Measurements from ENCODE around the gene ZDHHC5.
"Not testable (repeated sequence)": the region's sequence is repeated elsewhere in the genome, so short reads cannot be mapped to it uniquely, and the experiment has no call there.

Gene ZDHHC5

DNA sequence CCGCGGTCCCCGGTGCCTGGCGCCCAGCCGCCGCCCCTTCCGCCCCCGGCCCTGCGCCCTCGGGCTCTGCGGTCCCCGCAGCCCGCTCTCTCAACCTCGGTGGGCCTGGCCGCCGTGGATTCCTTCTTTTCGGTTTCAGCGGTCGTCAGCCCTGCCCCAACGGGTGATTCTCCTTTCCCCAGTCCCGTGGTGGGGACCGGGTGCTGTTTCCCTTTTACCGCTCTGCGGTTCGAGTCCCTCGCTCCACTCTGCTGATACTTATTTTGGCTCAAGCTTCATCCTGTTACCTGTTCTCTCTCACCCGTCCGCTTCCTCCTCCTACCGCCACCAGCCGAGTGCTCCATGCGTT, 494 bp downstream of the ZDHHC5 start:
- CTCF ChIA-PET: interaction anchor here (0.6 kb wide), 1 partner anchor 171 kb away, joined by 3 read pairs; no protein-coding TSS in a partner anchor
- TF ChIP-seq BHLHE40 (IDR thresholded peaks at IDR 0.05; ENCODE audit: borderline replicate concordance) (no peak), TARDBP (IDR thresholded peaks at IDR 0.05) (no peak), ARNT (IDR thresholded peaks at IDR 0.05) (no peak), ZNF384 (IDR thresholded peaks at IDR 0.05) (no peak), HDGF (IDR thresholded peaks at IDR 0.05; ENCODE audit: borderline replicate concordance) (no peak)
- DNase-seq (ENCODE audit: extremely low spot score): no peak
- POLR2A ChIA-PET: no interaction called here

DNA sequence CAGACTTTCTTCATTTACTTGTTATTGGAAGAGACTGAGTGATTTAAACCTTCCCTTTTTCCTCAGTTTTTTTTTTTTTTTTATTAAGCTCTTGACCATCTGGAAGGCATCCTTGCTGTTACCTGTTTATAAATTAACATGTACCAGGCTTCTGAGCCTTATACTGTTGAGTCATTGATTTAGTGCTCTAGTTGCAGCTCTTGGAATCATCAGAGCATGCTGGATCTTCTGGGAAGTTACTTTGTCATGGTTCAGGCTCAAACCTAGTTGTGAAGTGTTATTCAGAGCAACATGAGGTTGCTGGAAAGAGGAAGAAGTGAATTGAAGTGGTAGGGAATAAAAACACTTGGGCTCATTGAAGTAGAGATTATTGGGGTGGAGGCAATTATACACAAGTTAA, 6.3 kb downstream of the ZDHHC5 start:
- ChIA-PET POLR2A (no interaction called here), CTCF (no interaction called here)
- TF ChIP-seq FOXK2 (IDR thresholded peaks at IDR 0.05): no peak
- TF ChIP-seq SP1 (IDR thresholded peaks at IDR 0.05): no peak
- no peak for TF ChIP-seq FOXA1 (IDR thresholded peaks at IDR 0.05)
- TF ChIP-seq ARNT (IDR thresholded peaks at IDR 0.05): no peak
- TF ChIP-seq ELF4 (IDR thresholded peaks at IDR 0.05): no peak
- TF ChIP-seq L3MBTL2 (conservative IDR thresholded peaks at IDR 0.05): no peak
- DNase-seq (ENCODE audit: extremely low spot score): no peak

DNA sequence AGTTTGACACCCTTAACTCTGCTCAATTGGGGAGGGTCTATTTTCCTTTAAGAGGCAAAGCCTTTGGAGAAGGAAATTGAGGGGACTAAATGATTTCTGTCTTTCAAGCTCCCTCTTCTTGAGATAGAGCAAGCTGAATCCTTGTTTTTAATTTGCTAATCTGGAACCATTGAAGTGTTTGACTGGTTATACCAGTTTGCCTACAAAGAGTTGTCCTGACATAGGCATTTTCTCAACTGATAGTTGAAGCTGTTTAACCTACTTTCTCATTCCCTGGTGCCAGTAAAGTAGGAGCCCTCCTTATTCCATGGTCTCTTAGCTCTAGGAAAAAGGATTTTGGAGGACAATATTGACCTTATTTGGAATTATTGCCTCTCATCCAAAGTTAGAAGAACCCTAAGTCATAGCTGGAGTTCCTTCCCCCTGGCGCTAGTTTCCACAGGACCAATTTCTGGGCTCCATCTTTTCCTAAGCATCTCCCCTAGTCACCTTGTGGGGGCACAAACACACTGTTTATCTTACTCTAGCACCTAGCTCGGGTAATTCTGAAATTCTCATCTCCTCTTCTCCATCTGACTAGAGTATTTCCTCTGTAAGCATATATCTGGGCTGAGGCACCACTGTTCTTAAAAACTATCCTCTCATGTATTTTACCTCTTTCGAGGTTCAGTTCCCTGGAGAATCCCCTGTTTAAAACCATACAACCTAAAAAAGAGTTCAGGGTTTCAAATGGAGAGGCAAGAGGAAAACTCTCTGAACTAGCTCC, 7.4 kb downstream of the ZDHHC5 start:
- ChIA-PET POLR2A (interaction anchor here (1.2 to 1.4 kb wide), 2 partner anchors 8 to 37 kb away, joined by 4 read pairs; partner anchors contain the start of genes MED19 and TMX2), CTCF (interaction anchor here (0.6 kb wide), 1 partner anchor 108 kb away, joined by 3 read pairs; the partner anchor contains the start of gene UBE2L6)
- no peak for DNase-seq (ENCODE audit: extremely low spot score)
- TF ChIP-seq ZNF384 (IDR thresholded peaks at IDR 0.05) (no peak), ARNT (IDR thresholded peaks at IDR 0.05) (no peak), LEF1 (IDR thresholded peaks at IDR 0.05; ENCODE audit: borderline replicate concordance) (no peak), FOXM1 (IDR thresholded peaks at IDR 0.05; ENCODE audit: borderline replicate concordance) (no peak), SUZ12 (IDR thresholded peaks at IDR 0.05) (no peak), L3MBTL2 (conservative IDR thresholded peaks at IDR 0.05) (no peak), NFRKB (IDR thresholded peaks at IDR 0.05) (no peak)
- TF ChIP-seq, protein P1, sequence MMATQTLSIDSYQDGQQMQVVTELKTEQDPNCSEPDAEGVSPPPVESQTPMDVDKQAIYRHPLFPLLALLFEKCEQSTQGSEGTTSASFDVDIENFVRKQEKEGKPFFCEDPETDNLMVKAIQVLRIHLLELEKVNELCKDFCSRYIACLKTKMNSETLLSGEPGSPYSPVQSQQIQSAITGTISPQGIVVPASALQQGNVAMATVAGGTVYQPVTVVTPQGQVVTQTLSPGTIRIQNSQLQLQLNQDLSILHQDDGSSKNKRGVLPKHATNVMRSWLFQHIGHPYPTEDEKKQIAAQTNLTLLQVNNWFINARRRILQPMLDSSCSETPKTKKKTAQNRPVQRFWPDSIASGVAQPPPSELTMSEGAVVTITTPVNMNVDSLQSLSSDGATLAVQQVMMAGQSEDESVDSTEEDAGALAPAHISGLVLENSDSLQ (IDR thresholded peaks at IDR 0.05): no peak

DNA sequence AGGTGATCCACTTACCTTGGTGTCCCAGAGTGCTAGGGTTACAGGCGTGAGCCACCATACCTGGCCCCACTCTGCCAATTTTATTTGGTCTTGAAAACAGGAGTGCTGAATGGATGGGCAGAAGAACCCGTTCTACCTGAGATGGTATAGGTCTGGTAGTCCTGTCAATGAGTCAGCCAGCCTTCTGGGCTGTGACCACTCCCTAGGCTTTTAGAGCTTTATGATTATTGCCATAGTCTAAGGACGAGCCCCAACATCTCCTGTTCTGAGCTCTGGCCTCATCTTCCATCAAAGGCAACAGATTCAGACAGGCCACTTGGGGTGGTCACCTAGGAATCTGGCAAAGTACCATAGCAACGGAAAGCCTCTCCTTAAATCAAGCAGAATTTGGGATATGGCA, 11.5 kb downstream of the ZDHHC5 start:
- ChIA-PET CTCF (no interaction called here), POLR2A (no interaction called here)
- TF ChIP-seq HDGF (IDR thresholded peaks at IDR 0.05; ENCODE audit: borderline replicate concordance): no peak
- TF ChIP-seq CTBP1 (IDR thresholded peaks at IDR 0.05; ENCODE audit: borderline replicate concordance): no peak
- no peak for TF ChIP-seq SP1 (IDR thresholded peaks at IDR 0.05)
- TF ChIP-seq ELF4 (IDR thresholded peaks at IDR 0.05): no peak
- no peak for TF ChIP-seq L3MBTL2 (conservative IDR thresholded peaks at IDR 0.05)
- TF ChIP-seq ZNF384 (IDR thresholded peaks at IDR 0.05): no peak
- TF ChIP-seq, protein P1 (IDR thresholded peaks at IDR 0.05): no peak
- no peak for TF ChIP-seq FOXM1 (IDR thresholded peaks at IDR 0.05; ENCODE audit: borderline replicate concordance)
- no peak for TF ChIP-seq FOXA1 (IDR thresholded peaks at IDR 0.05)
- no peak for TF ChIP-seq TARDBP (IDR thresholded peaks at IDR 0.05)
- no peak for TF ChIP-seq BHLHE40 (IDR thresholded peaks at IDR 0.05; ENCODE audit: borderline replicate concordance)
- no peak for TF ChIP-seq ARNT (IDR thresholded peaks at IDR 0.05)
- no peak for TF ChIP-seq FOXK2 (IDR thresholded peaks at IDR 0.05)
- no peak for TF ChIP-seq SUZ12 (IDR thresholded peaks at IDR 0.05)
- TF ChIP-seq NFRKB (IDR thresholded peaks at IDR 0.05): no peak
- TF ChIP-seq LEF1 (IDR thresholded peaks at IDR 0.05; ENCODE audit: borderline replicate concordance): no peak
- DNase-seq (ENCODE audit: extremely low spot score): no peak

DNA sequence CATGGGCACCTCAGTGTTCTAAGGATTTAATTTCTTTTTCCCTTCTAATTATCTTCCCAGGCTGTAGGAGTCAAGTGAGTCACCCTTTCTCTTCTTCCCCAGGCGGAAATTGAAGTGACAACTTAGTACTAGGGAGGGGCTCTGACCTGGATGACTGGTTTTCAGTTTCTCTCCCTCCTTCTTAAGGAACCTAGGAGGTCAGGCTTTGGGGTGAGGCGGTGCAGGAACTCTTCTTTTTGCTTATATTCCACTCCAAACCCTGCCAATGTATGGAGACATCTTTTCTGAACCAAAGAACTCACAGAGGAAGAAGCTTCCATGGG, 12.6 kb downstream of the ZDHHC5 start:
- no peak for DNase-seq (ENCODE audit: extremely low spot score)
- CTCF ChIA-PET: no interaction called here
- TF ChIP-seq BHLHE40 (IDR thresholded peaks at IDR 0.05; ENCODE audit: borderline replicate concordance) (no peak), FOXA1 (IDR thresholded peaks at IDR 0.05) (no peak)
- POLR2A ChIA-PET: interaction anchor here (0.8 to 1.3 kb wide), 2 partner anchors 18 to 898 kb away, joined by 3 to 4 read pairs; no protein-coding TSS in a partner anchor

DNA sequence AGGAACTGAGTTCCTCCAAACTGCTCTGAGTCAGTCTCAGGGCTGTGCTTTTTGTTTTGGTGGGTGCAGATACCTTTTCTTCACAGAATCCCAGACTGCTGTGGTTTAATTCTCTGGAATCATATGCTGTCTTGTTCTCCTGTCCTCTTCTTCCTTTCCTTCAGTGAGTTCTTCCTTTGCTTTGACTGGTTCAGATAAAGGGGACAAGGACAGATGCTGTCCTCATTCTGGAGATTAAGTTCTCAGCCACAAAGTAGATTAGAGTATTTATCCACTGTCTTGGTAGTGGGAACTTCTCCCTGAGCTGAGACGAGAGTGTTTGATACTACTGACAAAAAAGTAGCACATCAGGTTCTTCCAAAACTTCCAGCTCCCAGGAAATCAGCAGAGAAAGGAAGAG, 13.3 kb downstream of the ZDHHC5 start:
- CTCF ChIA-PET: no interaction called here
- POLR2A ChIA-PET: interaction anchor here (1.3 kb wide), 1 partner anchor 17 kb away, joined by 4 read pairs; no protein-coding TSS in a partner anchor
- no peak for DNase-seq (ENCODE audit: extremely low spot score)
- TF ChIP-seq ZNF384 (IDR thresholded peaks at IDR 0.05) (no peak), ARNT (IDR thresholded peaks at IDR 0.05) (no peak), LEF1 (IDR thresholded peaks at IDR 0.05; ENCODE audit: borderline replicate concordance) (no peak), NFRKB (IDR thresholded peaks at IDR 0.05) (no peak), L3MBTL2 (conservative IDR thresholded peaks at IDR 0.05) (no peak)
- TF ChIP-seq, protein P1 (IDR thresholded peaks at IDR 0.05): no peak

DNA sequence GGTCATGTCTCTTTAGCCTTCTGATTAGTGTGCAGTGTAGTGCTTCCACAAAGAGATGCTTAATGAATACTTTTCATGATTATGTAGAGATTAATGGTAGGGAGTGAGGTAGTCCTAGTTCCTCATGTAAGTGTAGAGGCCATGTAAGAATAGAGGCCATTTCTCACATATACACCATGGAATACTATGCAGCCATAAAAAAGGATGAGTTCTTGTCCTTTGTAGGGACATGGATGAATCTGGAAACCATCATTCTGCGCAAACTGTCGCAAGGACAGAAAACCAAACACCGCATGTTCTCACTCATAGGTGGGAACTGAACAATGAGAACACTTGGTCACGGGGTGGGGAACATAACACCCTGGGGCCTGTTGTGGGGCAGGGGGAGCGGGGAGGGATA, 22.6 kb downstream of the ZDHHC5 start:
- POLR2A ChIA-PET; CTCF ChIA-PET; DNase-seq (ENCODE audit: extremely low spot score): not testable (repeated sequence)

All from HEK293T (cell line).